HG03342 (cell line): ENCODE data around the gene HRH1.
"Not testable (repeated sequence)": the region's sequence is repeated elsewhere in the genome, so short reads cannot be mapped to it uniquely, and the experiment has no call there.

ENCODE experiments used
- ATAC-seq: cut with Tn5 transposase; IDR thresholded peaks from one replicate; pipeline ENCODE4 v1.9.1; 2021; ENCODE audit warnings: mild to moderate bottlenecking, moderate library complexity; ENCODE audit not compliant: unreplicated experiment

HRH1 gene

DNA sequence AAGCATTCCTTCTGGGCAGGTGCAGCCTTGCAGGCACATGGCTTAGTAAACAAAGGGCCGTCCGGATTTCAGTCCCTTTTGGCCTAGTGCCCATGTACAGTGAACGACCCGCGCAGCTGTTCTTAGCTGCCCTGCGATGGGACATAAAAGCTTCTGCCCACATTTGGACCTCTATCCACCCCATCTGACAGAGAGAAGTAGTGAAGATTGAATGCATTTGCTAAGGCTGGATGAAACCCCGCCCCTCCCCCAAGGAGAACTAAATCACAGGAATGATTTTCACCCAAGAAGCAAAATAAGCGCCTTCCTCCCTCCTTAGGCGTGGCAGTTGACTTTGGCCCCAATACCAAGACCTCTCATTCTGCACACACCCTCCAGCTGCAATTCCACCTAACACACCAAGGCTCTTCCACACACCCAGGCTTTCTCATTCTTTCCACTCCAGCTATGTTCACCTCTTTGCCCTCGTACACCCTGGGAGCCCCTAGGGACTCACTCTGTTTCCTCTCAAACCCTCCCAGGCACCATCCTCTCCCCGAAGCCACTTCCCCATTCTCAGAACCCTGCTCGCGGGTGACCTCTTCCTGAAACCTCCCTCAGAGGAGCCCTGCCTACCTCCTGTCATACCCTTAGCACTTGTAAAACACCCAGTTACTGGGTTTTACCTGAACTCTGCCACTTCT lies 14.1 kb upstream of the HRH1 start:
- ATAC-seq: peak; percentile 98

DNA sequence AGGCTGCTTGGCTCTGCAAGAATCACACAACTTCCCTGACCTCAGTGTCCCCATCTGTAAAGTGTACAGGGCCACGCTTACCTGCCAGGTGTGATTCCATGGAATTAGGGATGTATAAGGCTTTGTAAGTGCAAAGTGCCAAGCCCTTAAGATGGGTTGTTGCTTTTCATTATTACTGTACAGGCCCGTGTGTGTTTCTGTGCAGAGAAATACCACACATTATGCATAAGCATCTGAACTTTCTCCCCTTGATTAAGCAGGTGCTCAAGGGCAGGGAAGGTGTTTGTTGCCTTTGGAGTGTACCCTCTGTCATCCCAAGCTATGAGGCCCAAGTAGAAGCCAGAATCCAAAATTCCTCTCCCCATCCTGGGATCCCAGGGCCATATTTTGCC lies 13.6 kb upstream of the HRH1 start:
- peak; percentile 30 for ATAC-seq

DNA sequence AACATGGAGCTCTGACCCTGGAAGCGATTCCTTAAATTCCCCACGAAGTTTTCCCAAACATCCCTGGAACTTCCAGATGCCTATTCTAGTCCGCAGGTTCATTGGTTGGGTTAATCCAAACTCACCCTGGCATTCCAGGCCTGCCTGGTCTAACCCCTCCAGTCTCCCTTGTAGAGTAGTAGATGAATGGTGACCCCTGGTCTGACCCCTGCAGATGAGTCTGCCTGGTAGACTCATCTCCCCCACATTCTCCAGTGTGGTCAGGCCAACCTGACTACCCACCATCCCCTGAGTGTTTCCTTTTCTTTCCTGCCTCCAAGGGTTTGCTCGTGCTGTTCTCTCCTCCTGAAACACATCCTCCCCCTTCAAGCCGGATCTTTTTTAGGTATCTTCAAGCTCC lies 10.8 kb upstream of the HRH1 start:
- ATAC-seq: no peak

DNA sequence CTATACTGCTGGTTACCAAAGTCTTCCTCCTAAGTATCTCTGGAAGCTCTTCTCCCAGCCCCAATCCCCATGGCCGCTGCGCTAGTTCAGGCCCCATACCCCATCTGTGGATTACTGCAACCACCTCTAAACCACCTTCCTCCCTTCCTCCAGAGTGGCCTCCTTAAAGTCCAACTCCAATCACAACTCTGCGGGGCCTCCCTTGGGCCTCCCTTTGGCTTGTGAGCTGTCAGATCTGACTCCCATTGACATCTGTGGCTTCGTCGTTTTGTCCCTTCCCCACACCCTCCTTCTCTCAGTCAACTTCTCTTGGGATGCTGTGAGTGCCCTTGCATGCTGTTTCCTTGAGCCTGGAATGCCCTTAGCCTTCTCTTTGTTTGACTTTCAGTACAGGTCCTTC lies 9.3 kb upstream of the HRH1 start:
- no peak for ATAC-seq

DNA sequence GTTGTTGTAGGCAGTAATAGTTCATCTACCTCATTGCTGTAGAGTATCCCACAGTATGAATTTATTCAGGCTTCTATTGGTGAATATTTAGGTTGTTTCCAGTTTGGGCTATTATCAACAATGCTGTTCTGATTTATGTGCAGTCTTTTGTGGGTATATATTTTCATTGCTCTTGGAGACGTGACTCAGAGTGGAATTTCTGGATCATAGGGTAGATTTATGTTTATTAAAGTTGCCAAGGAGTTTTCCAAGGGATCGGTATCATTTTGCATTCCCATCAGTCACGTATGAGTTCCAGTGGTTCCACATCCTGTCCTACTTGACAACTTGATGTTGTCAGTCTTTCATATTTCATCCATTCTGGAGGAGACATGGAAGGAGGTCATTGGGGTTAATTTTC lies 8.4 kb upstream of the HRH1 start:
- ATAC-seq: no peak

DNA sequence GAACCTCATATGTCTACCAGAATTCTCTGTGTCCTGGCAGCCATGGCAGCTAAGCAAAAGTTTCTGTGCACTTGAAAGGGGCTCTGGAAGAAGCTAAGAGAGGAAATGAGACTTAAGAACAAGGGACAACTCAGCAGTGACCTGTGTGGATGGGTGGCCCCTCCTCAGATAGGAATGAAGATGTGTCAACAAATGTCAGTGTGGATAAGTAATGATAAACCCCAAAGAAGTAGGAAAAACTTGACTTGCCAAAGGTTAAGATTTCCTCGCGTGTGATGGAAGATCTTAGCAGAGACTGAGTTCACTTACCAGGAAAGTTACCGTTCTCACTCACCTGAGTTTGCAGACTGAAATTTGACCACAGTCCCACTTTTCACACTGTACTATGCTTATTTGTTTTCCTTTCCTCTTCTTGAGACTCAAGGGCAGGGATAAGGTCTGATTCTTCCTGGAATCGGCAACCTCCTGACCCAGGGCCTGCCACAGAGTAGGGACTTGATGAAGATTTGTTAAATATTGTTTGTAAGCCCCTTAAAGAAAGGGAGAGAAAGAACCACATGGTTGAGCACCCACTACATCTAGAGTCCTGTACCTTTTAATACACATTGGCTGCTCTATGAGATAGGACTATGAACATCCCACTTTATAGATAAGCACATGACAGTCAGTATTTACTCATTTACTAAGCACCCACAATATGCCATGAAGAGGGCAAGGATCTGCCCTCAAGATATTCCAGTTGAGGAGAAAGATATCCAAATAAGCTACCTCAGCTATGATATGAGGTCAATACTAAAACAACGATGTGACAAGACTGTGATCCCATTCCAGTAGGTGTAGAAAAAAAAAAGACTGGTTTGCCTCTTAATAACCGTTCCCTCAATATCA lies 7.3 kb upstream of the HRH1 start:
- ATAC-seq: no peak

DNA sequence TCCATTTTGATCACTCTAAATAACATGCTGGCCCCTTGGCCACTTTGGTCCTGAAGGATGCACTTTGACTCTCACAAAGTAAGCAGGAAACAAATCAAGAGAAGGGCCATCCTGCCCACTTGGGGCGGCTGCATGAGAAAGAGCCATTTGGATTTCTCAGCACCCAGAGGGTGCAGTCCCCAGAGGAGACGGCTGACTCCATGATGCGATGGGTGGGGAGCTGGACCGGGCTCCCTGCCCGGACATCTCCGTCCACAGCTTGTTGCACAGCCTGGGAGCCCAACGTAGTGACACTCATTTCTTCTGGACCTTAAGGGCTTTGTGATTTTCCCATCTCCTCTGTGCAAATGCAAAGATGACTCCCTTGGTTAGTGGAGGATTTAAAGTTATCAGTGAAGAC lies 4.0 kb upstream of the HRH1 start:
- ATAC-seq: no peak

DNA sequence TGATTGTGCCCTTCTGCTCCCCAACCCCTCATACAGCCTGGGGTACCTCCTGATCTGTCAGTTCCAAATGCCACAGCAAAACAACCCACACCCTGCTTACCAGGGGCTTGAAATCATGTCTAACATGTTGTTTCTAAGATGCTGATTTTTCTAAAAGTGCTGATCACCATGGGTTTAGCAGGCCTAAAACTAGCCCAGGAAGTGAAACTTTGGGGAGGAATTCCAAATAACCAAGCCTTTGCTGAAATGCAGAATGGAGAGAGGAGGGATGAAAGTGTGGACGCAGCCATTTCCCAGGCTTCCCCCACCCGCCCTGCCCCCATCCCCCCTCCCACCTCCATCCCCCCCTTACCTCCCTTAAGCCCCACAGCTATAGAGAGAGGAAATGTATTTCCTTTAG lies 2.0 kb upstream of the HRH1 start:
- ATAC-seq: no peak

DNA sequence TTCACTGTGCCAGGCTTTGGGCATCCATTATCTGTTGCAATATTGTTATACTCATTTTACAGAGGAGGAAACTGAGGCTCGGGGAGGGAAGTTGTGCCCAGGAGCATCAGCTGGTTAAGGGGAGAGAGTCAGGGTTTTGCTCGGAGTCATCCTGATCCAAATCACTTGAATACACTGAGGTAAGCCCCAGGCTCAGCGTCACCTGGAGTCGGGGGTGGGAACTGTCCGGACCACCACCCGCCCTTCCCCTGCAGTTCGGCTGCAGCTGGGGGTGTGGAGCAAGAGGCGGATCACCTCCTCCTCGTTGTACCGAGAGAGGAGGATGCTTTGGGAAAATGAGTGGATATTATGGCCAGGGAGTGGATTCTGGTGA lies 646 bp downstream of the HRH1 start:
- no peak for ATAC-seq

DNA sequence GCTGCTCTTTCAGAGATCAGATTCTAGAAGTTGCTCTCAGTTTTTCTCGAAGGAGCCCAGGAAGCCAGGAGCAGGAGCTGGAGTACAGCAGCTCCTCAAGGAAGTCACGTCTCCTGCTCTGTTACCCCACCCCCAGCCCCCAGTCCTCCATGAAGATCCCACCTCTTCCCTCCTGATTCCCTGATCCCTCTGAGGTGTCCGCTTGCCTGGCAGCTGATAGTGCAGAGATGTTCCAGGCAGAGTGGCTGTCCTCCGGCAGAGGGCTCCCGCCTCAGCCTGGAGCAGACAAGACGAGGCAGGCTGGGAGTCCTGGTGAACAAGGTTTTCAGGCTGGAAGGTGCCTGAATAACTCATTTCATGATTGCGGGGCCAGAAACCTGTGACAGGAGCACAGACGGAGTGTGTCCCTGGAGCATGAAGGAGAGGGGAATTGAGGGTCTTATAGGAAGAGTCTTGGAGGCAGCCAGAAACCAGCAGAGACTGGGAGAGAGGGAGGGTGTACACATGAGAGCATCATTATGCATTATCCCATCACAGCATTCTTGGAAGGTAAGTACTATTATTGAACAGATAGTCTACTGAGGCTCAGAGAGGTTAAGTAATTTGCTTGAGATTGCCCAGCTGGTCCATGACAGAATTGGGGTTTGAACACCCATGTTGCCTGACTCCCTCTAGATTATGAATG lies 1.2 kb downstream of the HRH1 start:
- no peak for ATAC-seq

DNA sequence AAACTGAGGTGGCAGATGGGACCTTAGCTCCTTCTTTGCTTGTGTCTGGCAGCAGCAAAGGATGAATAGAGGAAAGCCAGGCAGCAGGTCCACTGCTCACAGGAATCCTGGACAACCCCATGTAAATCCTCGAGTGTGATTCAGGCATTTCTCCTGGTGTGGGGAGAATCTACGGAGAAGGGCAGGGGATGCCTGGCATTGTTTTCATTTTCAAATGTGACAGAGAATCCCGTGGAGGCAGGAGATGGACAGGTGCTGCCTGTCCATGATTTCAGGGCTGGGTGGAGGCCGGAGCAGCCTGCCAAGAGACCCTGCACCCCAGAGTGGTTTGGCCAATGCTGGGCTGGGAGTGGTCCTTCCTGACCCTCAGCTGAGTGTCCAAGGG lies 1.7 kb downstream of the HRH1 start:
- ATAC-seq: no peak

DNA sequence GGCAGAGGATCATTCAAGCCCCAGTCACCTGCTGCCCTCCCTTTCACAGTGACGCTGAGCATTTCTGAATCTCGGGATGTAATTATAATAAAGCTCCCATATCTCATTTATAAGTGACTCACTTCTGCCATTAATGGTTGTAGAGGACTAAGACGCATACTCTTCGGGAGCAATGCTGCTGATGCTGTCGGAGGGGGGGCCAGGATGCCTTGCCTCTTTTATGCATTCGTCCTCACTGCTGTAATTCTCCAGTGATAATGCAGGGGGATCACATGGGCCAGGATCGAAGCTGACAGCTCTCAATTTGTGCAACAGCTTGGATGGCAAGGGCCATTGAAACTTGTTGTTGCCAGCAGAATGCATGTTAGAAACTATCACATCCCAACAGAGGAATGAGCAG lies 3.1 kb downstream of the HRH1 start:
- ATAC-seq: no peak

DNA sequence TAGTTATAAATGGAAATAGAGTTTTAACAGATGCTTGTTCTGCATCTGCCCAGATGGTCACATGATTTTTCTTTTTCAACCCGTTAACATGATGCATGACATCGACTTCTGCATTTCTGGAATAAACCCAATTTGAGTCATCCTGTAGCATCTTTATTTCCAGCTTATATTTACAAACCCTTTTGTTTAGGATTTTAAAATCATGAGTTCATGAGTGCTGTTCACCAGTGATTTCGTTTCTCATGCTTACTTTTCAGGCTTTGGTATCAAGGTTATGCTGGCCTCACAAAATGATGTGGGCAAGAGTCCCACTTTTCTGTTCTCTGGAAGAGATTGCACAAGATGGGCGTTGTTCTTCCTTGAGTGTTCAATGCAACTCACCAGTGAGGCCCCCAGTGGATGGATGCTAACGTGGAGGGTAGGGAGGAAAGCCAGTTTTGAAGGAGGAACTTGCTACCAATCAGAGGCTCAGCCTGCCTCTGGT lies 5.2 kb downstream of the HRH1 start:
- ATAC-seq: no peak

DNA sequence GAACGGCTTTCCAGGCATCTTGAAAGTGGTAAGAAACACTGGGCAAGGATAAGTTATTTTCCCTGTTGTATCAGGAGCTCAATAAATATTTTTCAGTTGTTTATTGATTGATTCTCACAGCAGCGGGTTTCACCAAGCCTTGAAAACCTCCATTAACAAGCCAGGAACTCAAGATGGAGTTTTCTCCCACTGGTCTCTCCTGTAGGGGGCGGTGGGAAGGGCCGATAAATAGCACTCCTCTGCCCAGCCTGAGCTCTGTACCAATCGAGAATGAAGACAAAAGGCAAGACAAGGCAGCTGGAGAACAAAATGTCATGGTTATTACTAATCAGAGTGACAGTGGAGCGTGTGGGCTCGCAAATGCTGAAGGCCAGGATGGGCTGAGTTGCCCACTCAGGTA lies 7.4 kb downstream of the HRH1 start:
- ATAC-seq: no peak

DNA sequence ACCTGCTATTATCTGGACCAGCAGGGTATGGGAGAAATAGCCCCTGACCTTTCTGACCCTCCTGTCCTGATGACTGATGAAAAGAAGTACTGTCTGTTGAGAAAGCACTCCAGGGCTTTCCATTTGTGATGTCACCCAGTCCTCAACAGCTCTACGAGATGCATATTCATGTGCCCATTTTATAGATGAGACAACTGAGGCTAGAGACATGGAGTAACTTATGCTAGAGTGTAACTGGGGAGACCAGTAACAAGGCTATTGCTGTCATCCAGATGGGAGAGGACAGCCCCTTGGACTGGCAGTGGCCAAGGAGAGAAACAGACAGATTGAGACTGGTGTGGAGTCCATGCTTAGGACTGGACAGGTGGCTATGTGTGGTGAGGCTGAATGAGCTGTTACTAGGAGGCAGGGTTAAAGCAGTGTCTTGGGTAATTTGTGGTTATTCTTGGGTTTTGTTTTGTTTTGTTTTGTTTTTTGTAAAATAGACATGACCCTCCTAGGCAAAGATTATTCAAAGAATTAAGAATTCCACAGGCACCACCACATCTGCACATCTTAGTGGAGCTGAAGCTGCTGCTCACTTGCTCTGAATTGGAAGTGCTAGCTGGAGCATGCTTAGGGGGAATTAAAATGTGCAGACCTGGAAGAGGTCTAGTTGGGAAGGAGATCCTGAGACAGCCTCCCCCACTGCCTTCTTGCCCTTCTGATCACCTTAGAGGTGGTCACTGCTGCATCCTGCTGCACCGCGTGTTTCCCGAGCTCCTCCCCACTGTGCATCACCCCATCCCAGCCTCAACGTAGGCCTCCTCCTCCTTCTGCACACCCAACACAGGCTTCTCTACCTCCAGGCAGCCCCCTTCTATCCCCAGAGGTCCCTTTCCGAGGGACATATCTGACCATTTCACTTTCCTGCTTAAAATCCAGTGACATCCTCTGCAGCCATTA lies 8.4 kb downstream of the HRH1 start:
- no peak for ATAC-seq

DNA sequence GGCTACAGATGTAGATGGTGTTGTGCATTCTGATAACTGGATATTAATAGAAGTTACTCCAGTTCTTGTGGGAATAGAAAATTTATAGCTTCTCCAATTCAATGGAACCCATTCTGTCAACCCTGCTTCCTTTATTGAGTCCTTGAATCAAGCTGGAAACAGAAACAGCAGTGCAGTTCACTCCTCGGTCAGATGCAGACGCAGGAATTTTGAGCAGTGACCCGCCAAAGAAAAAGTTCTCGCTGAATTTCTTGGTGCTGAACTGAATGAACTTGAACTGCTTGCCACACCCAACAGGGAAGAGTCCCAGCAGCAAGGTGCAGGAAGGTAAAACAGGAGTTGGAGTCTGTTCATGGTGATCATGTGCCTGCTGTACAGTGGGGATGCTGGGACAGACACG lies 10.3 kb downstream of the HRH1 start:
- no peak for ATAC-seq

DNA sequence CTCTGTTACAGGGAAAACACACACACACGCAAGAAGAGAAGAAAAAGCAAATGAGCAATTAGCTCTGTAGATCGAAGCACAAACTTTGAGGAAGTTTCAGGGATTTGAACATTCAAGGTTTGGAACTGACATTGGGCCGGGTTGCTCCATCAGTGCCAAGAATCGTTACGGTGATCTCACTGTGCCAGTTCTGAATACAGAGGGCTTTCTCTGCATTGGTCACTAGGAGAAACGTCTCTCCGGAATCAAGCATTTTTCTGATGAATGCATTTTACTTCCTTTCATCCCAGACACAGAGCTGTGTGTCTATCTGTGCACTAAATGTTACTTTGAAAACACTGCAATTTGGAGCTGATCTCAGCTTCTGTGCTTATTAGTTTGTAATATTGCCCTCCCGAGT lies 11.2 kb downstream of the HRH1 start:
- no peak for ATAC-seq

DNA sequence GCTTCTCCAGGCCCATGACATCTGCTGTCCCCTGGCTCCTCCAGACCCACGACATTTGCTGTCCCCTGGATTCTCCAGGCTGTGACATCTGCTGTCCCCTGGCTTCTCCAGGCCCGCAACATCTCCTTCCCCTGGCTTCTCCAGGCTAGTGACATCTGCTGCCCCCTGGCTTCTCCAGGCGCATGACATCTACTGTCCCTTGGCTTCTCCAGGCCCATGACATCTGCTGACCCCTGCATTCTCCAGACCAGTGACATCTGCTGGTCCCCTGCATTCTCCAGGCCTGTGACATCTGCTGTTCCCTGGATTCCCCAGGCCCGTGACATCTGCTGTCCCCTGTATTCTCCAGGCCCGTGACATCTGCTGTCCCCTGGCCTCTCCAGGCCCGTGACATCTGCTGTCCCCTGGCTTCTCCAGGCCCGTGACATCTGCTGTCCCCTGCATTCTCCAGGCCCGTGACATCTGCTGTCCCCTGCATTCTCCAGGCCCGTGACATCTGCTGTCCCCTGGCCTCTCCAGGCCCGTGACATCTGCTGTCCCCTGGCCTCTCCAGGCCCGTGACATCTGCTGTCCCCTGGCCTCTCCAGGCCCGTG lies 12.6 kb downstream of the HRH1 start:
- ATAC-seq: not testable (repeated sequence)

DNA sequence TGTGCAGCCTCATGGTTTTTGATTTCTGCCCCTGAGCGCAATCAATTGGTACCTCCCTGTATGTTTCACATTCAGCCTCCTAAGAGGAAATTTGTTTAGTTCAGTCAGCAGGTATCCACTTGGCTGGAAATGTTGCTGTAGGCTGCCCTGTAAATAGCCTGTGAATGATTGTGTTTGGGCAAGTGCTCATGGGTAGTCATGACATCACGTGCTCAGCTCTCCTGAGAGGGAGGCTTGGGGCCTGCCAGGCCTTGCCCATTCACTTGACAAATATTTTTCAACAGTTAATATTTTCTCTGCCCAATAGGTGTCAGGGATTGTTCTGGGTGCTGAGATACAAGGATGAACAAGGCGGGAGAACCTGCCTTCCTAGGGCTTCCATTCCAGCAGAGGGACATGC lies 13.3 kb downstream of the HRH1 start:
- ATAC-seq: no peak

DNA sequence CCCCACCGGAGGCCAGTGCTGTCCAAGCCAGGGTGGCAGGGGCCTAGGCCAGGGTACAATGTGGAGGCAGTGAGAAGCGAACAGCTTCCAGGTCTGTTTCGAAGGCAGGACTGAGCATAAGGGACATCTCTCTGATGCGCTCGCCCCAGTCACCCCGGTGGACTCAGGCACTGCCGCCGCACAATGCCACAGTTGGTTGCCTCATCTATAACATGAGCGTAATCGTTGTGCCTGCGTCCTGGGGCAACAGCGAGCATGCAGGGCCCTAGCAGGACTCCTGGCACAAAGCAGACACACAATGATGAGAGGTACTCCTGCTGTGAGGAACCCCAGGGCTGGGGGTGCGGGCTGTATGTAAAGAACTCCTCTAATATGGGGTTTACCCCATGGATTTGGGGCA lies 14.1 kb downstream of the HRH1 start:
- no peak for ATAC-seq
